Femur (tissue), 1 donor: Measurements from ENCODE around the gene TRAK1.
A peak's percentile ranks its signal among the peaks of the same experiment; 100 is the strongest.

Experiments used
- DNase-seq: peaks from one replicate; pipeline ENCODE4 v3.0.0-alpha.2; 2017

Gene TRAK1

GRCh38 chr3:42128526-42128925 lies 37.4 kb downstream of the TRAK1 start:
- no peak for DNase-seq

GRCh38 chr3:42129014-42129953 lies 38.1 kb downstream of the TRAK1 start:
- DNase-seq: no peak

- DNase-seq: no peak
These were observed 38.8 kb downstream of the TRAK1 start for GRCh38 chr3:42130007-42130328.

GRCh38 chr3:42130329-42131070 lies 39.3 kb downstream of the TRAK1 start:
- DNase-seq: no peak

- DNase-seq: no peak
These were observed 42.5 kb downstream of the TRAK1 start for GRCh38 chr3:42133500-42134298.

GRCh38 chr3:42134867-42135464 lies 43.8 kb downstream of the TRAK1 start:
- DNase-seq: no peak

- no peak for DNase-seq
These were observed 48.7 kb downstream of the TRAK1 start for GRCh38 chr3:42139621-42140453.

- no peak for DNase-seq
These were observed 49.6 kb downstream of the TRAK1 start for GRCh38 chr3:42140665-42141203.

GRCh38 chr3:42143440-42143839 lies 52.3 kb downstream of the TRAK1 start:
- no peak for DNase-seq

- no peak for DNase-seq
These were observed 53.1 kb downstream of the TRAK1 start for GRCh38 chr3:42144209-42144608.

- no peak for DNase-seq
These were observed 57.1 kb downstream of the TRAK1 start for GRCh38 chr3:42148086-42148848.

GRCh38 chr3:42148982-42149432 lies 57.9 kb downstream of the TRAK1 start:
- DNase-seq: peak; percentile 92

- DNase-seq: no peak
These were observed 58.4 kb downstream of the TRAK1 start for GRCh38 chr3:42149532-42149931.

- DNase-seq: no peak
These were observed 58.8 kb downstream of the TRAK1 start for GRCh38 chr3:42149975-42150374.

GRCh38 chr3:42151596-42152168 lies 60.5 kb downstream of the TRAK1 start:
- no peak for DNase-seq

- DNase-seq: no peak
These were observed 61.0 kb downstream of the TRAK1 start for GRCh38 chr3:42152193-42152592.

- DNase-seq: no peak
These were observed 61.9 kb downstream of the TRAK1 start for GRCh38 chr3:42153039-42153438.

GRCh38 chr3:42157540-42158538 lies 66.7 kb downstream of the TRAK1 start:
- no peak for DNase-seq

GRCh38 chr3:42159147-42159546 lies 68.0 kb downstream of the TRAK1 start:
- no peak for DNase-seq
